Left lung (tissue), 10 donors: Measurements from ENCODE around the gene CHRNA4. TPM values are rescaled to one million over a fixed set of nuclear protein-coding genes. Genes with fewer than 3 reads are reported as not detected.
A peak's percentile ranks its signal among the peaks of the same experiment; 100 is the strongest.

ENCODE experiments used
- ATAC-seq: fragments of 200-7000 bp; cut with Tn5 transposase; one replicate; pipeline ENCODE4 v1.9.1; 2020; ENCODE audit warnings: moderate library complexity
- DNase-seq, 4 donors: peaks; one replicate each; pipeline ENCODE4 v3.0.0-alpha.2; 2013 to 2020
- H3K27ac ChIP-seq, 2 donors: fragments of 200-600 bp; sonication (generic) in 1 of 2; one replicate each; pipeline versions ENCODE4 v1.5.0 to v1.8.0; 2020 to 2021
- H3K27me3 ChIP-seq, 2 donors: fragments of 200-600 bp; sonication (generic) in 1 of 2; one replicate each; pipeline versions ENCODE4 v1.5.0 to v1.8.0; 2020 to 2021
- H3K36me3 ChIP-seq, 2 donors: fragments of 200-600 bp; sonication (generic) in 1 of 2; one replicate each; pipeline versions ENCODE4 v1.5.0 to v1.8.0; 2020 to 2021
- H3K4me1 ChIP-seq, 2 donors: fragments of 200-600 bp; one replicate each; pipeline ENCODE4 v1.8.0; 2021
- H3K4me3 ChIP-seq, 2 donors: fragments of 200-600 bp; sonication (generic) in 1 of 2; one replicate each; pipeline versions ENCODE4 v1.5.0 to v1.8.0; 2020 to 2021; ENCODE audit warnings: mild to moderate bottlenecking in 1 of 2
- H3K9me3 ChIP-seq, 2 donors: fragments of 200-600 bp; sonication (generic) in 1 of 2; one replicate each; pipeline versions ENCODE4 v1.5.0 to v1.8.0; 2020 to 2021
- CTCF ChIP-seq, 2 donors: fragments of 200-600 bp; sonication (generic) in 1 of 2; IDR thresholded peaks; one replicate each; pipeline versions ENCODE4 v1.5.0 to v1.8.0; 2021; ENCODE audit warnings: antibody characterized with exemption in 2 of 2
- intact Hi-C, 2 donors: fragments of 100-400 bp; cut with DNase I; formaldehyde crosslinking; loops; one replicate each; pipeline versions ENCODE4 v1.11.2 to v1.14.2; 2022
- polyA plus RNA-seq, 6 donors: library from polyadenylated mRNA; unstranded; fragments of 120-200 nt; gene quantifications; one replicate each; pipeline ENCODE4 v1.2.1, GENCODE V29; 2013; ENCODE audit not compliant: insufficient read length in 6 of 6
- total RNA-seq, 2 donors: library from RNA; stranded (reverse); fragmentation: NEBNext Ultra II Directional; extraction: Animal tissue kit (Norgen Biotek cat#: 25700); gene quantifications; one replicate each; pipeline ENCODE4 v1.2.1, GENCODE V29; 2021
- donor health status: DM: no; HTN: yes; CAD: no.
- donor health status: DM: no; HTN: no; CAD: no.

CHRNA4 gene
- total and polyA plus RNA-seq, 8 donors: 0.16 to 1.3 (median 1.00) TPM; not detected in 2

GRCh38 chr20:63369724-63370617 is 8.8 kb upstream of the CHRNA4 start:
- Histone ChIP-seq H3K27ac (no peak overlapping the region), H3K4me3 (no peak overlapping the region), H3K4me1 (no peaks in the 10 kb centered on the region), H3K9me3 (no peaks in the 10 kb centered on the region), H3K27me3 (peaks cover 0 to 93% of the 10 kb centered on the region in 2 donors), H3K36me3 (no peaks in the 10 kb centered on the region)
- peak in 1 of 4 donors; percentile 68 for DNase-seq
- intact Hi-C loops: no loop called here
- no peak for TF ChIP-seq CTCF (IDR thresholded peaks at IDR 0.05)
- ATAC-seq: no peak

DNA sequence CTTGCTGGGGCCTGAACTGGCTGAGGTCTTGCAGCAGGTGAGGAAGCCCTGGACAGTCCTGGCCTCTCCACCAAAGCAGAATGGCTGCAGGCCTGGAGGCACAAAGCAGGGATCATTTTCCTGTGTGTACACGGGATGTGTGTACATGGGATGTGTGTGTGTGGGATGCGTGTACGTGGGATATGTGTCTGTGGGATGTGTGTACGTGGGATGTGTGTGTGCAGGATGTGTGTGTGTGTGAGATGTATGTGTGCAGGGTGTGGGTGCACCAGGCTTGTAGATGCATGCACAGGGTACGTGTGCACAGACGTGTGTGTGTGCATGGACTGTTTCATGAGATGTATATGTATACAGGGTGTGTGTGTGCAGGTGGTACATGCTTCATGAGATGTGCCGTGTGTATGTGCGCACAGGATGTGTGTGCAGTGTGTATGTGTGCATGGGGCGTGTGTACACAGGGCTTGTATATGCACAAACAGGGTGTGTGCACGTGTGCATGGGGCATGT is 7.9 kb upstream of the CHRNA4 start:
- no peak for ATAC-seq
- Histone ChIP-seq H3K4me3 (no peak overlapping the region), H3K27me3 (peaks cover 0 to 93% of the 10 kb centered on the region in 2 donors), H3K27ac (no peak overlapping the region), H3K4me1 (no peaks in the 10 kb centered on the region), H3K36me3 (no peaks in the 10 kb centered on the region), H3K9me3 (no peaks in the 10 kb centered on the region)
- no peak for TF ChIP-seq CTCF (IDR thresholded peaks at IDR 0.05)
- no peak for DNase-seq
- intact Hi-C loops: no loop called here

- intact Hi-C loops: no loop called here
- no peaks in the 10 kb centered on the region for H3K4me1 ChIP-seq
- no peak for ATAC-seq
- no peaks in the 10 kb centered on the region for H3K36me3 ChIP-seq
- no peak overlapping the region for H3K4me3 ChIP-seq
- H3K9me3 ChIP-seq: no peaks in the 10 kb centered on the region
- TF ChIP-seq CTCF (IDR thresholded peaks at IDR 0.05): no peak
- no peak overlapping the region for H3K27ac ChIP-seq
- peaks cover 0 to 93% of the 10 kb centered on the region in 2 donors for H3K27me3 ChIP-seq
- peak in 1 of 4 donors; percentile 53 for DNase-seq
Measured at GRCh38 chr20:63368151-63368550, 7.0 kb upstream of the CHRNA4 start.

GRCh38 chr20:63367446-63368055 is 6.4 kb upstream of the CHRNA4 start:
- ATAC-seq: no peak
- TF ChIP-seq CTCF (IDR thresholded peaks at IDR 0.05): no peak
- Histone ChIP-seq H3K9me3 (no peaks in the 10 kb centered on the region), H3K4me3 (no peak overlapping the region), H3K4me1 (no peaks in the 10 kb centered on the region), H3K36me3 (no peaks in the 10 kb centered on the region), H3K27me3 (peaks cover 0 to 93% of the 10 kb centered on the region in 2 donors), H3K27ac (no peak overlapping the region)
- DNase-seq: peak in 1 of 4 donors; percentile 75
- intact Hi-C loops: no loop called here
